Upper lobe of left lung (tissue), 4 donors: ENCODE measurements around the gene USP48.

Experiments
- POLR2A ChIP-seq, 4 donors: fragments of 450-650 bp; IDR thresholded peaks; one replicate each; pipeline ENCODE4 v1.5.1; 2016 to 2017; ENCODE audit warnings: antibody characterized with exemption in 4 of 4, mild to moderate bottlenecking in 2 of 4
- POLR2AphosphoS5 ChIP-seq, 2 donors: sonication (generic); formaldehyde crosslinking; IDR thresholded peaks; one replicate each; pipeline ENCODE4 v1.5.1; 2017; ENCODE audit warnings: antibody characterized with exemption in 2 of 2
- TF ChIP-seq, protein P1 (sequence below), 6 experiments: fragments of 450-650 bp in 4 of 6; fragments of 200-600 bp in 2 of 6; sonication (generic) in 2 of 6; IDR thresholded peaks; one replicate each; pipeline ENCODE4 v1.5.1; 2016 to 2019; ENCODE audit warnings: antibody characterized with exemption in 6 of 6

DNA sequence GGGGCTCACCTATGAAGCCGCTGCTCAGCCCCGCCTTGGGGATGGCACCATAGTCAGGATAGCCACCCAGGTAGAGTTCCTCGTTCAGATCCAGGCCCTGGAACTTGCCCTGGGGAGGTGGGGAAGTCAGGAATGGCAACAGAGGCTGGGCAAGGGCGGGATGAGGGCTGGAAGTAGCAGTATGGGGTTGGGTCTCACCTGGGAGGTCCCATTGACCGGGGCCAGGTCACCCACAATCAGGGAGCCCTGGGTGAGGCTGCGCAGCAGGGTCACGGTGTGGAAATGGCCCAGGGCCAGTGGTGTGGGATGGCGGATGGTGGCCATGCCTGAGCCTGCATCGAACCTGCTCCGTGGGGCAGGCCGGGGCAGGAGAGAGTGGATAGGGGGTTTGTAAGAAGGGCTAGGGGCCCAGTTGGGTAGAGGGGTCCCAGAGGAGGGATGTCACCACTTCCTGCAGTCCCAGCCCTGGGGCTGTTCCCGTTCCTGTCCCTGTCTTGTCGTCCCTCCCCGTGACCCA, 48.6 kb upstream of the USP48 start:
- TF ChIP-seq, protein P1, sequence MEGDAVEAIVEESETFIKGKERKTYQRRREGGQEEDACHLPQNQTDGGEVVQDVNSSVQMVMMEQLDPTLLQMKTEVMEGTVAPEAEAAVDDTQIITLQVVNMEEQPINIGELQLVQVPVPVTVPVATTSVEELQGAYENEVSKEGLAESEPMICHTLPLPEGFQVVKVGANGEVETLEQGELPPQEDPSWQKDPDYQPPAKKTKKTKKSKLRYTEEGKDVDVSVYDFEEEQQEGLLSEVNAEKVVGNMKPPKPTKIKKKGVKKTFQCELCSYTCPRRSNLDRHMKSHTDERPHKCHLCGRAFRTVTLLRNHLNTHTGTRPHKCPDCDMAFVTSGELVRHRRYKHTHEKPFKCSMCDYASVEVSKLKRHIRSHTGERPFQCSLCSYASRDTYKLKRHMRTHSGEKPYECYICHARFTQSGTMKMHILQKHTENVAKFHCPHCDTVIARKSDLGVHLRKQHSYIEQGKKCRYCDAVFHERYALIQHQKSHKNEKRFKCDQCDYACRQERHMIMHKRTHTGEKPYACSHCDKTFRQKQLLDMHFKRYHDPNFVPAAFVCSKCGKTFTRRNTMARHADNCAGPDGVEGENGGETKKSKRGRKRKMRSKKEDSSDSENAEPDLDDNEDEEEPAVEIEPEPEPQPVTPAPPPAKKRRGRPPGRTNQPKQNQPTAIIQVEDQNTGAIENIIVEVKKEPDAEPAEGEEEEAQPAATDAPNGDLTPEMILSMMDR (IDR thresholded peaks at IDR 0.05) = no peak
- TF ChIP-seq POLR2A (IDR thresholded peaks at IDR 0.05) = no peak
- TF ChIP-seq POLR2AphosphoS5 (IDR thresholded peaks at IDR 0.05) = no peak
